H1 (cell line): ENCODE results near the gene RNPEPL1. TPM values are rescaled to one million over a fixed set of nuclear protein-coding genes. Genes with fewer than 3 reads are reported as not detected.

ENCODE experiments used
- CTCF ChIA-PET: fragments of 300-600 bp; sonication (Branson Sonifier 250); formaldehyde crosslinking; loops from one replicate; lab custom pipeline; 2021; ENCODE audit not compliant: partially characterized antibody; lab: Charles Lee
- POLR2A ChIA-PET: fragments of 300-600 bp; sonication (Branson Sonifier 250); formaldehyde crosslinking; loops from one replicate; lab custom pipeline; 2021; ENCODE audit warnings: inconsistent platforms; ENCODE audit not compliant: partially characterized antibody; lab: Charles Lee
- DNase-seq, 2 experiments: peaks; one replicate each; pipeline versions ENCODE4 v3.0.0 to v3.0.0-alpha.2; 2010 to 2022; ENCODE audit warnings: low spot score in 2 of 2, low read depth in 1 of 2, mixed read lengths in 1 of 2
- FAIRE-seq: peaks from 2 replicates; lab custom pipeline; 2011; peaks lifted over from hg19 to GRCh38; lab: Jason Lieb, UNC
- H2AFZ ChIP-seq: 2 replicates; pipeline ENCODE4 v1.8.1; 2012; ENCODE audit warnings: low read length, inconsistent platforms
- H2AK5ac ChIP-seq: 2 replicates; pipeline ENCODE4 v1.6.1; 2013; ENCODE audit warnings: low read depth, low read length
- H2BK120ac ChIP-seq: replicated peaks from 2 replicates; pipeline ENCODE3; 2013; ENCODE audit warnings: low read depth, low read length, inconsistent platforms
- H2BK12ac ChIP-seq: 2 replicates; pipeline ENCODE4 v1.6.1; 2013; ENCODE audit warnings: low read depth, low read length
- H2BK15ac ChIP-seq: 2 replicates; pipeline ENCODE4 v1.6.1; 2013; ENCODE audit warnings: low read length
- H2BK20ac ChIP-seq: 2 replicates; pipeline ENCODE4 v1.6.1; 2013; ENCODE audit warnings: low read length
- H2BK5ac ChIP-seq: 2 replicates; pipeline ENCODE4 v1.6.1; 2013; ENCODE audit warnings: low read depth, low read length
- H3K14ac ChIP-seq: 2 replicates; pipeline ENCODE4 v1.6.1; 2013; ENCODE audit warnings: inconsistent platforms; ENCODE audit not compliant: insufficient read length
- H3K18ac ChIP-seq: 2 replicates; pipeline ENCODE4 v1.6.1; 2013; ENCODE audit warnings: low read length; ENCODE audit errors: extremely low read depth
- H3K23ac ChIP-seq: 2 replicates; pipeline ENCODE4 v1.6.1; 2013; ENCODE audit warnings: inconsistent platforms; ENCODE audit not compliant: insufficient read length
- H3K23me2 ChIP-seq: 2 replicates; pipeline ENCODE4 v1.6.1; 2013; ENCODE audit warnings: low read depth, low read length
- H3K27ac ChIP-seq: 2 replicates; pipeline ENCODE4 v1.6.1; 2011; ENCODE audit warnings: low read depth, low read length, inconsistent platforms
- H3K27me3 ChIP-seq, 4 experiments: replicated peaks in 1 of 4; 1 replicate in 1 of 4; 2 replicates in 3 of 4; pipeline versions ENCODE4 v1.6.1 to v1.8.1; 2011 to 2013; ENCODE audit warnings: low read length in 3 of 4, mild to moderate bottlenecking in 3 of 4, inconsistent platforms in 2 of 4, mixed read lengths in 2 of 4, moderate library complexity in 1 of 4; ENCODE audit not compliant: control insufficient read depth in 3 of 4, insufficient read depth in 3 of 4; ENCODE audit errors: extremely low read depth in 1 of 4
- H3K36me3 ChIP-seq, 4 experiments: 2 replicates each; pipeline versions ENCODE4 v1.6.1 to v1.8.1; 2011 to 2013; ENCODE audit warnings: mild to moderate bottlenecking in 4 of 4, low read length in 3 of 4, moderate library complexity in 2 of 4, control low read depth in 1 of 4, inconsistent platforms in 1 of 4; ENCODE audit not compliant: insufficient read depth in 4 of 4, control insufficient read depth in 2 of 4
- H3K4ac ChIP-seq: replicated peaks from 2 replicates; pipeline ENCODE3; 2013; ENCODE audit warnings: low read length, low read depth, mixed read lengths, inconsistent platforms; ENCODE audit not compliant: insufficient read length
- H3K4me1 ChIP-seq, 4 experiments: replicated peaks in 1 of 4; 1 replicate in 1 of 4; 2 replicates in 3 of 4; pipeline versions ENCODE4 v1.6.1 to v1.8.1; 2011 to 2013; ENCODE audit warnings: low read length in 3 of 4, inconsistent platforms in 2 of 4, mixed read lengths in 1 of 4; ENCODE audit not compliant: insufficient read depth in 4 of 4, control insufficient read depth in 3 of 4
- H3K4me2 ChIP-seq, 2 experiments: 2 replicates each; pipeline versions ENCODE4 v1.6.1 to v1.8.1; 2011 to 2013; ENCODE audit warnings: low read depth in 2 of 2, low read length in 2 of 2, control low read depth in 1 of 2, inconsistent platforms in 1 of 2, mild to moderate bottlenecking in 1 of 2; ENCODE audit not compliant: insufficient read depth in 1 of 2
- H3K4me3 ChIP-seq, 4 experiments: fragments of 200-600, 300-600 bp in 1 of 4; sonication (generic), shearing (Covaris generic), sonication (Bioruptor Twin) in 1 of 4; 2 replicates each; pipeline versions ENCODE4 v1.5.1 to v1.8.1; 2011 to 2016; ENCODE audit warnings: low read length in 4 of 4, low read depth in 3 of 4, control low read depth in 2 of 4, inconsistent platforms in 2 of 4, mild to moderate bottlenecking in 2 of 4, mixed read lengths in 1 of 4, moderate library complexity in 1 of 4; ENCODE audit not compliant: insufficient read depth in 2 of 4; ENCODE audit errors: extremely low read depth in 1 of 4
- H3K56ac ChIP-seq: replicated peaks from 2 replicates; pipeline ENCODE3; 2013; ENCODE audit warnings: low read depth, mild to moderate bottlenecking, mixed read lengths, low read length, inconsistent platforms; ENCODE audit not compliant: insufficient read length
- H3K79me1 ChIP-seq: 2 replicates; pipeline ENCODE4 v1.6.1; 2013; ENCODE audit warnings: low read depth, low read length, control low read depth
- H3K79me2 ChIP-seq, 2 experiments: 2 replicates each; pipeline versions ENCODE4 v1.6.1 to v1.8.1; 2012 to 2013; ENCODE audit warnings: low read length in 2 of 2, mild to moderate bottlenecking in 2 of 2, inconsistent platforms in 1 of 2; ENCODE audit not compliant: insufficient read depth in 2 of 2, control insufficient read depth in 1 of 2
- H3K9ac ChIP-seq, 4 experiments: replicated peaks in 1 of 4; 1 replicate in 1 of 4; 2 replicates in 3 of 4; pipeline versions ENCODE4 v1.6.1 to v1.8.1; 2011 to 2013; ENCODE audit warnings: low read depth in 3 of 4, low read length in 3 of 4, control low read depth in 2 of 4, mild to moderate bottlenecking in 2 of 4, moderate library complexity in 2 of 4, inconsistent platforms in 1 of 4; ENCODE audit errors: extremely low read depth in 1 of 4
- H3K9me3 ChIP-seq, 2 experiments: 2 replicates each; pipeline versions ENCODE4 v1.6.1 to v1.8.1; 2012 to 2013; ENCODE audit warnings: mild to moderate bottlenecking in 2 of 2, moderate library complexity in 2 of 2, control low read depth in 1 of 2, inconsistent platforms in 1 of 2, low read depth in 1 of 2, low read length in 1 of 2, mixed read lengths in 1 of 2; ENCODE audit not compliant: insufficient read depth in 2 of 2
- H4K20me1 ChIP-seq, 2 experiments: replicated peaks in 1 of 2; 2 replicates each; pipeline versions ENCODE3 to v1.8.1; 2011 to 2013; ENCODE audit warnings: inconsistent platforms in 2 of 2, low read length in 2 of 2, mild to moderate bottlenecking in 1 of 2; ENCODE audit not compliant: insufficient read depth in 2 of 2, control insufficient read depth in 1 of 2
- H4K5ac ChIP-seq: 2 replicates; pipeline ENCODE4 v1.6.1; 2013; ENCODE audit warnings: low read length, low read depth, mixed read lengths, inconsistent platforms; ENCODE audit not compliant: insufficient read length
- H4K8ac ChIP-seq: 2 replicates; pipeline ENCODE4 v1.8.0; 2013; ENCODE audit warnings: mild to moderate bottlenecking, moderate library complexity, low read length, inconsistent platforms; ENCODE audit not compliant: insufficient read depth; ENCODE audit errors: extremely low read depth
- H4K91ac ChIP-seq: replicated peaks from 2 replicates; pipeline ENCODE3; 2013; ENCODE audit warnings: low read length, mixed read lengths, inconsistent platforms; ENCODE audit not compliant: insufficient read length
- CBX8 ChIP-seq: fragments of 300-800, 300-1000 bp; sonication (generic); IDR thresholded peaks from 2 replicates; pipeline ENCODE4 v1.7.1; 2016; ENCODE audit warnings: low read depth, low read length, borderline replicate concordance
- EZH2 ChIP-seq: fragments of 200-600 bp; sonication (generic); IDR thresholded peaks from 2 replicates; pipeline ENCODE4 v1.7.1; 2012; ENCODE audit warnings: low read depth, mild to moderate bottlenecking, moderate library complexity, low read length, inconsistent platforms; ENCODE audit not compliant: severe bottlenecking
- FOSL1 ChIP-seq: IDR thresholded peaks from 2 replicates; pipeline ENCODE4 v1.6.1; 2011; ENCODE audit warnings: mild to moderate bottlenecking, low read depth, low read length, moderate library complexity; ENCODE audit not compliant: insufficient read depth
- KDM4A ChIP-seq: IDR thresholded peaks from one replicate; pipeline ENCODE4 v1.7.1; 2012; ENCODE audit warnings: low read depth, mild to moderate bottlenecking, moderate library complexity, low read length, inconsistent platforms; ENCODE audit not compliant: severe bottlenecking
- MAFK ChIP-seq: IDR thresholded peaks from 2 replicates; pipeline ENCODE4 v1.6.1; 2012; ENCODE audit warnings: low read depth, mild to moderate bottlenecking, improper control_type of control experiment, low read length
- PHF8 ChIP-seq: fragments of 200-600 bp; sonication (generic); conservative IDR thresholded peaks from 2 replicates; pipeline ENCODE4 v1.7.1; 2012; ENCODE audit warnings: low read depth, mild to moderate bottlenecking, inconsistent platforms, low read length, moderate library complexity
- POLR2AphosphoS5 ChIP-seq: IDR thresholded peaks from 2 replicates; pipeline ENCODE4 v1.6.1; 2011; ENCODE audit warnings: low read depth, low read length
- RBBP5 ChIP-seq: IDR thresholded peaks from 2 replicates; pipeline ENCODE4 v1.7.1; 2012; ENCODE audit warnings: low read depth, mild to moderate bottlenecking, inconsistent platforms, low read length, moderate library complexity, borderline replicate concordance
- TAF7 ChIP-seq: optimal IDR thresholded peaks from 2 replicates; pipeline ENCODE3; 2011; ENCODE audit warnings: low read depth, mild to moderate bottlenecking, inconsistent platforms, low read length, moderate library complexity, borderline replicate concordance
- YY1 ChIP-seq: IDR thresholded peaks from 2 replicates; pipeline ENCODE4 v1.6.1; 2011; ENCODE audit warnings: low read depth, mild to moderate bottlenecking, low read length
- WGBS, 2 experiments: shearing (Covaris generic) in 1 of 2; methylation state at CpG; one replicate each; pipeline versions ENCODE4 v1.1.6 to v1.1.7; 2013 to 2015; ENCODE audit warnings: low lambda C conversion rate in 2 of 2, mixed read lengths in 2 of 2, inconsistent platforms in 1 of 2, low coverage in 1 of 2, missing lambda C conversion rate in 1 of 2; ENCODE audit not compliant: insufficient replicate concordance in 2 of 2, insufficient coverage in 1 of 2, insufficient read length in 1 of 2; ENCODE audit errors: extremely low coverage in 1 of 2, missing lambda C conversion rate in 1 of 2; 5-methylcytosine and 5-hydroxymethylcytosine counted together
- polyA plus RNA-seq, 7 experiments: library from polyadenylated mRNA; depleted of rRNA in 3 of 7; stranded (reverse) in 5 of 7; unstranded in 2 of 7; fragments of >200 nt in 5 of 7; fragments of 200-250 nt in 2 of 7; gene quantifications; 1 replicate in 5 of 7; 2 replicates in 1 of 7; 4 replicates in 1 of 7; pipeline versions ENCODE4 v1.2.1 to v1.2.3, GENCODE V29; 2011 to 2013; ENCODE audit warnings: missing spikeins in 2 of 7, mixed read lengths in 2 of 7
- total RNA-seq: library from RNA; stranded (reverse); fragmentation: NEBNext Ultra II Directional; extraction: Animal tissue kit (Norgen Biotek cat#: 25700); gene quantifications from 2 replicates; pipeline ENCODE4 v1.2.1, GENCODE V29; 2021

Gene RNPEPL1
- total and polyA plus RNA-seq, 2 of the 8 experiments (the other 6 are each of a cell fraction or from before 2014, with no cell fraction given) = 9.0 to 11.3 TPM

- Histone ChIP-seq H4K20me1 (peaks cover 3 to 31% of the 10 kb centered on the region in 2 experiments), H3K4me3 (no peak overlapping the region), H2BK120ac (no peak overlapping the region), H3K9me3 (no peaks in the 10 kb centered on the region), H3K79me1 (peaks cover 17% of the 10 kb centered on the region), H3K23ac (no peak overlapping the region), H3K14ac (no peak overlapping the region), H3K9ac (no peak overlapping the region), H2AK5ac (no peak overlapping the region), H3K23me2 (peaks cover 7% of the 10 kb centered on the region; the same call in 1 of the 2 replicates), H4K91ac (no peak overlapping the region), H3K4me1 (peaks cover 0 to 8% (median 7%) of the 10 kb centered on the region in 4 experiments; a peak in 5 of 7 replicates), H2BK15ac (no peak overlapping the region), H2BK5ac (no peak overlapping the region), H2AFZ (no peak overlapping the region), H3K4ac (no peak overlapping the region), H3K27ac (no peak overlapping the region), H3K18ac (no peak overlapping the region), H2BK20ac (no peak overlapping the region), H4K5ac (no peak overlapping the region), H3K56ac (no peak overlapping the region), H4K8ac (no peak overlapping the region), H3K27me3 (no peaks in the 10 kb centered on the region), H3K36me3 (peaks cover 0 to 8% (median 6%) of the 10 kb centered on the region in 4 experiments; a peak in 4 of 8 replicates), H3K79me2 (peaks cover 4 to 29% of the 10 kb centered on the region in 2 experiments; a peak in 3 of 4 replicates), H3K4me2 (no peak overlapping the region), H2BK12ac (no peak overlapping the region)
- ChIA-PET CTCF (interaction anchor here (1.4 kb wide), 1 partner anchor 13 kb away, joined by 3 read pairs; no protein-coding TSS in a partner anchor), POLR2A (no interaction called here)
- FAIRE-seq = no peak
- 92% methylated on average over 6 of the region's 6 CpGs; no CpG with 5 or more reads in 1 of the 2 experiments for WGBS, 2 experiments
- no peak for TF ChIP-seq EZH2
- no peak for TF ChIP-seq POLR2AphosphoS5
- TF ChIP-seq MAFK = no peak
- TF ChIP-seq FOSL1 = no peak
- no peak for TF ChIP-seq RBBP5
- TF ChIP-seq PHF8 = no peak
- no peak for TF ChIP-seq YY1
- TF ChIP-seq KDM4A = no peak
- TF ChIP-seq TAF7 = no peak
- no peak for TF ChIP-seq CBX8
- DNase-seq = no peak
These were observed 22.9 kb downstream of the RNPEPL1 start for GRCh38 chr2:240591226-240591625.
